Transverse colon (tissue), 4 donors: Measurements from ENCODE around the gene AGTRAP. TPM values are rescaled to one million over a fixed set of nuclear protein-coding genes. Genes with fewer than 3 reads are reported as not detected.

Source experiments
- DNase-seq: peaks from one replicate; pipeline ENCODE4 v3.0.0-alpha.2; 2019
- H3K27ac ChIP-seq, 4 donors: fragments of 200-600 bp; sonication (generic); 2 replicates each; pipeline ENCODE4 v1.5.1; 2016 to 2018; ENCODE audit warnings: inconsistent platforms in 4 of 4
- H3K27me3 ChIP-seq: fragments of 200-600 bp; sonication (generic); 2 replicates; pipeline ENCODE4 v1.5.1; 2017; ENCODE audit warnings: inconsistent platforms
- H3K36me3 ChIP-seq, 4 donors: fragments of 200-600 bp; sonication (generic); 2 replicates each; pipeline ENCODE4 v1.5.1; 2017 to 2019; ENCODE audit warnings: inconsistent platforms in 4 of 4
- H3K4me1 ChIP-seq, 4 donors: fragments of 200-600 bp; sonication (generic); 2 replicates each; pipeline ENCODE4 v1.5.1; 2017 to 2020; ENCODE audit warnings: inconsistent platforms in 4 of 4
- H3K4me3 ChIP-seq, 4 donors: fragments of 200-600 bp; sonication (generic); 1 replicate in 1 of 4; 2 replicates in 3 of 4; pipeline versions ENCODE4 v1.5.1 to v1.6.1; 2017 to 2019; ENCODE audit warnings: inconsistent platforms in 4 of 4
- H3K9me3 ChIP-seq, 2 donors: fragments of 200-600 bp; sonication (generic); 2 replicates each; pipeline ENCODE4 v1.5.1; 2017 to 2019; ENCODE audit warnings: inconsistent platforms in 2 of 2
- EP300 ChIP-seq: sonication (generic); formaldehyde crosslinking; IDR thresholded peaks from one replicate; pipeline ENCODE4 v1.6.1; 2017; ENCODE audit warnings: antibody characterized with exemption, low read depth
- POLR2A ChIP-seq: fragments of 450-650 bp; IDR thresholded peaks from one replicate; pipeline ENCODE4 v1.6.1; 2016; ENCODE audit warnings: antibody characterized with exemption, mild to moderate bottlenecking, moderate library complexity
- POLR2AphosphoS5 ChIP-seq, 3 donors: sonication (generic); formaldehyde crosslinking; IDR thresholded peaks; one replicate each; pipeline ENCODE4 v1.6.1; 2016; ENCODE audit warnings: antibody characterized with exemption in 3 of 3
- WGBS, 2 donors: methylation state at CpG; one replicate each; pipeline ENCODE4 v1.1.5; 2018; ENCODE audit warnings: low coverage in 1 of 2; 5-methylcytosine and 5-hydroxymethylcytosine counted together
- in situ Hi-C, 4 donors: fragments of 200-750 bp; cut with MboI; loops; one replicate each; pipeline versions ENCODE4 v1.15.0 to v1.15.1; 2017; ENCODE audit warnings: low sequenced_read_pairs in 3 of 4, low pct_ligation_motif_present in 1 of 4, low pct_unique_long_range_greater_than_20kb in 1 of 4
- intact Hi-C: fragments of 100-400 bp; cut with DNase I; formaldehyde crosslinking; loops from one replicate; pipeline ENCODE4 v1.15.1; 2023; ENCODE audit warnings: low total_unique reads
- total RNA-seq, 4 donors: library from RNA; depleted of rRNA; stranded (reverse); fragments of >200 nt; gene quantifications; one replicate each; pipeline ENCODE4 v1.1.0, GENCODE V29; 2016
- TF ChIP-seq, protein P1 (sequence below), 5 experiments: fragments of 200-600 bp in 3 of 5; fragments of 450-650 bp in 2 of 5; sonication (generic) in 3 of 5; IDR thresholded peaks; 1 replicate in 2 of 5; 2 replicates in 3 of 5; pipeline ENCODE4 v1.5.1; 2016 to 2017; ENCODE audit warnings: antibody characterized with exemption in 5 of 5, inconsistent platforms in 3 of 5, mild to moderate bottlenecking in 2 of 5, moderate library complexity in 1 of 5

Gene AGTRAP
- total RNA-seq, 4 donors from 2014 or later, result 1.2 to 27.0 (median 22.7) TPM

DNA sequence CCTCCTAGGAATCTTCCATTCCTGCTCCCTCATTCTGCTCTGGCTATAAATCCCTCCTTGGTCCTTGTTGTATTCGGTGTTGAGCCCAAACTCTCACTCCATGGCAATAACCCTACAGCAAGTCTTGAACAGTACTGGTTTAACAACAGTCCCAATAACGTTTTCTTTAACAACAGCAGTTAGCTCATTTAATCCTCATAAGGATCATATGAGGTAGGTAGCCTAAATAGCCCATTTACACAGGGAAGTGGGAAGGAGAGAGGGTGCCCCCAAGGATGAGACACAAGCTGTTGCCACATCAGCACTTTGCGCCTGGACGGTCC is 444 bp upstream of the AGTRAP start:
- DNase-seq, result no peak
- TF ChIP-seq, protein P1, sequence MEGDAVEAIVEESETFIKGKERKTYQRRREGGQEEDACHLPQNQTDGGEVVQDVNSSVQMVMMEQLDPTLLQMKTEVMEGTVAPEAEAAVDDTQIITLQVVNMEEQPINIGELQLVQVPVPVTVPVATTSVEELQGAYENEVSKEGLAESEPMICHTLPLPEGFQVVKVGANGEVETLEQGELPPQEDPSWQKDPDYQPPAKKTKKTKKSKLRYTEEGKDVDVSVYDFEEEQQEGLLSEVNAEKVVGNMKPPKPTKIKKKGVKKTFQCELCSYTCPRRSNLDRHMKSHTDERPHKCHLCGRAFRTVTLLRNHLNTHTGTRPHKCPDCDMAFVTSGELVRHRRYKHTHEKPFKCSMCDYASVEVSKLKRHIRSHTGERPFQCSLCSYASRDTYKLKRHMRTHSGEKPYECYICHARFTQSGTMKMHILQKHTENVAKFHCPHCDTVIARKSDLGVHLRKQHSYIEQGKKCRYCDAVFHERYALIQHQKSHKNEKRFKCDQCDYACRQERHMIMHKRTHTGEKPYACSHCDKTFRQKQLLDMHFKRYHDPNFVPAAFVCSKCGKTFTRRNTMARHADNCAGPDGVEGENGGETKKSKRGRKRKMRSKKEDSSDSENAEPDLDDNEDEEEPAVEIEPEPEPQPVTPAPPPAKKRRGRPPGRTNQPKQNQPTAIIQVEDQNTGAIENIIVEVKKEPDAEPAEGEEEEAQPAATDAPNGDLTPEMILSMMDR (IDR thresholded peaks at IDR 0.05), result no peak
- TF ChIP-seq POLR2AphosphoS5 (IDR thresholded peaks at IDR 0.05), result no peak
- no peak for TF ChIP-seq EP300
- TF ChIP-seq POLR2A, result no peak
- intact Hi-C loops, result loop anchor here (10.0 kb wide), 1 partner anchor 69 kb away; the partner anchor contains the start of genes CLCN6 and MTHFR
- peaks cover 6 to 45% (median 29%) of the 10 kb centered on the region in 4 donors for H3K4me1 ChIP-seq
- no peaks in the 10 kb centered on the region for H3K9me3 ChIP-seq
- H3K36me3 ChIP-seq, result no peaks in the 10 kb centered on the region
- H3K27ac ChIP-seq, result peak overlapping the region; percentile 77 to 90 (median 84)
- peak overlapping the region in 2 of 4 donors; percentile 67 to 80 for H3K4me3 ChIP-seq
- H3K27me3 ChIP-seq, result no peaks in the 10 kb centered on the region
- WGBS, 2 donors, result 36 to 56% methylated on average over 2 to 4 of the region's 4 CpGs
- in situ Hi-C loops, result no loop called here

DNA sequence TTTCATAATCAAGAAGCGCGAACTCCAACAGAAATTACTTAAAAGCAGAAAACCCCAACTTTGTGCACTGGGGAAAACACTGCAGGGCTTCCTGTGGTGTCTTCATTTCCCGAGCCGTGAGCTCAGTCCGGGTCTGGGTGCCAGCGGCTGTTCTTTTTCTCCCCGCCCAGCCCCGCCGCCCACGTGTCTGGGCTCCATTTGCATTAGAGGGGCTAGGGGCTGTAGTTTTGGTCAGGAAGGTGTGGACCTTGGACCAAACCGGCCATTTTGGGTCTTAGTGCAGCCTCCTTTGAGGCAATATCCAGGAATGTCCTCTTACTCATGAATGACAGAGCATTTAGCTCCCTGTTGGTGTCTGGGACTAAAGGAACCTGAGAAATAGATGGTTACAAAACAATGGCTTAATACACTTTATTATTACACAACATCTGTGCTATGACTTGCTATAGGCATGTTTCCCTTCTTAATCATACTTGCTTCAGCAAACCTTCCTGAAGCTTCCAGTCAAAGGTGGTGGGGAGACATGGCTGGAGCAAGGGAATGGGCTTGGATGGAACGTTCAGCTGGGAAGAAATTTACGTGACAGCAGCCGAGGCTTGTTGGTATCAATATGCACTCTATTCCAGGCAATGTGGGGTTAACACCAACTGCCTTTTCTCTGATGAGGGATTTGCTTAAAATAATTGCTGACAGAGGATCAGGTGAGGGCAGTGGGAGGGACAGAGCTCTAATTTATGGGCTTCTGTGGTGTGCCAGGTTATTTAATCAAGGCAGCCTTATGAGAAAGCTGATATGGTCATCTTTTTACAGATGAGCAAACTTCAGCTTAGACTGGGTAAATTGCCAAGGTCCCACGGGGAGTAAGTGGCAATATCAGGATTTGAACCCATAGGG is 1.1 kb downstream of the AGTRAP start:
- peak overlapping the region; percentile 77 to 90 (median 84) for H3K27ac ChIP-seq
- no peaks in the 10 kb centered on the region for H3K9me3 ChIP-seq
- peaks cover 6 to 39% (median 21%) of the 10 kb centered on the region in 4 donors for H3K4me1 ChIP-seq
- intact Hi-C loops (loop anchor here (10.0 kb wide), 1 partner anchor 68 kb away; the partner anchor contains the start of genes CLCN6 and MTHFR), in situ Hi-C loops (no loop called here)
- peak; percentile 47 for DNase-seq
- TF ChIP-seq POLR2A (no peak), POLR2AphosphoS5 (IDR thresholded peaks at IDR 0.05) (peak in 1 of 3 donors; percentile 55), EP300 (no peak)
- TF ChIP-seq, protein P1 (IDR thresholded peaks at IDR 0.05), result no peak
- H3K27me3 ChIP-seq, result no peaks in the 10 kb centered on the region
- peak overlapping the region; percentile 67 to 82 (median 78) for H3K4me3 ChIP-seq
- 0 to 16% methylated on average over 1 to 15 of the region's 15 CpGs for WGBS, 2 donors
- no peaks in the 10 kb centered on the region for H3K36me3 ChIP-seq

DNA sequence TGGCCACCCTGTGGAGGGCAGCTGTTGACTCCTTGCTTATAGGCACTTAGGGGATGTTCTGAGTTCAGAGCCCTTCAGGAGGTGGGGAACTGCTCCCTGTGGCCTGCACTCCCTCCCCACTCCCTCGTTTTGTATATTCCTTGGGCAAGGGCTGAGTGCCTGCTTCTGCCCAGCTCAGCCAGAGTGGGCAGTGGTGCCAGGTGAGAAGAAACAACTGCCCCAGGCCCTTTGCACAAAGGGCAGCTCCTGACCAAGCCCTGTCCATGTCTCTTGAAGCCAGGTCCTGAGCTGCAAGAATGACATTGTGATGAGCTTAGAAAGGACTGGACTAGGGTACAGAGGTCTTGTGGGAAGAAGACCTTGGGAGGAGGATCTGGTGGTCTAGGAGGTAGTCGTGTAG is 2.2 kb downstream of the AGTRAP start:
- TF ChIP-seq, protein P1 (IDR thresholded peaks at IDR 0.05), result no peak
- TF ChIP-seq EP300 (no peak), POLR2AphosphoS5 (IDR thresholded peaks at IDR 0.05) (no peak), POLR2A (no peak)
- peaks cover 0 to 32% (median 15%) of the 10 kb centered on the region in 4 donors for H3K4me1 ChIP-seq
- no peaks in the 10 kb centered on the region for H3K36me3 ChIP-seq
- intact Hi-C loops (loop anchor here (10.0 kb wide), 1 partner anchor 67 kb away; the partner anchor contains the start of genes CLCN6 and MTHFR), in situ Hi-C loops (no loop called here)
- DNase-seq, result no peak
- H3K27me3 ChIP-seq, result no peaks in the 10 kb centered on the region
- 79 to 80% methylated on average over 1 to 2 of the region's 2 CpGs for WGBS, 2 donors
- H3K4me3 ChIP-seq, result no peak overlapping the region
- H3K9me3 ChIP-seq, result no peaks in the 10 kb centered on the region
- no peak overlapping the region for H3K27ac ChIP-seq

- 79% methylated on average over 6 of the region's 6 CpGs; no CpG with 5 or more reads in 1 of the 2 donors for WGBS, 2 donors
- no peaks in the 10 kb centered on the region for H3K9me3 ChIP-seq
- in situ Hi-C loops, result no loop called here
- no peak for TF ChIP-seq EP300
- TF ChIP-seq, protein P1 (IDR thresholded peaks at IDR 0.05), result no peak
- TF ChIP-seq POLR2A, result no peak
- TF ChIP-seq POLR2AphosphoS5 (IDR thresholded peaks at IDR 0.05), result no peak
- no peak for DNase-seq
- peaks cover 0 to 30% (median 15%) of the 10 kb centered on the region in 4 donors for H3K4me1 ChIP-seq
- no peak overlapping the region for H3K4me3 ChIP-seq
- no peak overlapping the region for H3K27ac ChIP-seq
- H3K27me3 ChIP-seq, result no peaks in the 10 kb centered on the region
- intact Hi-C loops, result loop anchor here (10.0 kb wide), 1 partner anchor 66 kb away; the partner anchor contains the start of genes CLCN6 and MTHFR
- no peaks in the 10 kb centered on the region for H3K36me3 ChIP-seq
Measured at GRCh38 chr1:11738783-11739182, 2.8 kb downstream of the AGTRAP start.
